Smooth muscle cell (in vitro differentiated cells): ENCODE data around the gene HCN1. TPM values are rescaled to one million over a fixed set of nuclear protein-coding genes. Genes with fewer than 3 reads are reported as not detected.
"Not testable (repeated sequence)": the region's sequence is repeated elsewhere in the genome, so short reads cannot be mapped to it uniquely, and the experiment has no call there.

Experiments
- DNase-seq: peaks from one replicate; lab custom pipeline; 2025; ENCODE audit not compliant: unreplicated experiment; lab: John Stamatoyannopoulos, UW
- H2AFZ ChIP-seq: fragments of 200-600 bp; sonication (generic); 2 replicates; pipeline ENCODE4 v1.6.0; 2016; ENCODE audit warnings: antibody characterized with exemption, low read depth, mild to moderate bottlenecking
- H3F3A ChIP-seq: fragments of 200-600 bp; sonication (generic); 2 replicates; pipeline ENCODE4 v1.6.0; 2017; ENCODE audit warnings: antibody characterized with exemption, low read depth
- H3K27ac ChIP-seq: fragments of 200-600 bp; sonication (generic); 2 replicates; pipeline ENCODE4 v1.5.1; 2016; ENCODE audit warnings: low read depth, mild to moderate bottlenecking
- H3K27me3 ChIP-seq: fragments of 200-600 bp; sonication (generic); 2 replicates; pipeline ENCODE4 v1.6.1; 2016; ENCODE audit warnings: low read depth, mild to moderate bottlenecking
- H3K36me3 ChIP-seq: fragments of 200-600 bp; sonication (generic); 2 replicates; pipeline ENCODE4 v1.5.1; 2016; ENCODE audit warnings: low read depth
- H3K4me1 ChIP-seq: fragments of 200-600 bp; sonication (generic); 2 replicates; pipeline ENCODE4 v1.5.1; 2016; ENCODE audit warnings: low read depth
- H3K4me2 ChIP-seq: fragments of 200-600 bp; sonication (generic); 2 replicates; pipeline ENCODE4 v1.6.0; 2016; ENCODE audit warnings: mild to moderate bottlenecking
- H3K4me3 ChIP-seq: fragments of 200-600 bp; sonication (generic); 2 replicates; pipeline ENCODE4 v1.5.1; 2016; ENCODE audit warnings: mild to moderate bottlenecking
- H3K79me2 ChIP-seq: fragments of 200-600 bp; sonication (generic); 2 replicates; pipeline ENCODE4 v1.6.0; 2016; ENCODE audit warnings: low read depth, mild to moderate bottlenecking
- H3K9ac ChIP-seq: fragments of 200-600 bp; sonication (generic); 2 replicates; pipeline ENCODE4 v1.6.0; 2016; ENCODE audit warnings: low read depth
- H3K9me3 ChIP-seq: fragments of 200-600 bp; sonication (generic); replicated peaks from 2 replicates; pipeline ENCODE4 v1.5.1; 2016; ENCODE audit warnings: low read depth
- H4K20me1 ChIP-seq: fragments of 200-600 bp; sonication (generic); 2 replicates; pipeline ENCODE4 v1.6.0; 2016; ENCODE audit warnings: low read depth
- CTCF ChIP-seq: fragments of 200-600 bp; sonication (generic); IDR thresholded peaks from 2 replicates; pipeline ENCODE4 v1.5.1; 2017; ENCODE audit warnings: borderline replicate concordance, mild to moderate bottlenecking, antibody characterized with exemption; ENCODE audit not compliant: insufficient read depth, poor library complexity, severe bottlenecking
- WGBS: methylation state at CpG from one replicate; pipeline ENCODE4 v1.1.7; 2016; ENCODE audit warnings: low lambda C conversion rate; 5-methylcytosine and 5-hydroxymethylcytosine counted together
- polyA plus RNA-seq: library from polyadenylated mRNA; unstranded; fragments of >200 nt; fragmentation: Nextera tagmentation; extraction: Ambion mirVana; gene quantifications from 2 replicates; pipeline ENCODE4 v1.2.1, GENCODE V29; 2016
- total RNA-seq: library from RNA; depleted of rRNA; stranded (reverse); fragments of >200 nt; gene quantifications from 2 replicates; pipeline ENCODE4 v1.2.3, GENCODE V29; 2014

HCN1 gene
- total and polyA plus RNA-seq, 2 experiments from 2014 or later, result not detected

GRCh38 chr5:45609661-45610060, 86.5 kb downstream of the HCN1 start:
- H3K4me1 ChIP-seq, result no peaks in the 10 kb centered on the region

GRCh38 chr5:45604092-45604491, 92.1 kb downstream of the HCN1 start:
- no peak overlapping the region for H2AFZ ChIP-seq
- TF ChIP-seq CTCF, result no peak
- no peak overlapping the region for H3K4me2 ChIP-seq
- no peak overlapping the region for H3K27ac ChIP-seq
- no peak overlapping the region for H3K4me3 ChIP-seq
- H3K9ac ChIP-seq, result no peak overlapping the region
- H3K79me2 ChIP-seq, result no peaks in the 10 kb centered on the region
- no peaks in the 10 kb centered on the region for H3K9me3 ChIP-seq
- H3K27me3 ChIP-seq, result no peaks in the 10 kb centered on the region
- no peaks in the 10 kb centered on the region for H3K36me3 ChIP-seq
- no peaks in the 10 kb centered on the region for H3K4me1 ChIP-seq
- no peaks in the 10 kb centered on the region for H3F3A ChIP-seq
- no peaks in the 10 kb centered on the region for H4K20me1 ChIP-seq
- 28% methylated on average over 2 of the region's 2 CpGs for WGBS
- DNase-seq, result no peak

More at GRCh38 chr5:45609661-45610060, 86.5 kb downstream of the HCN1 start:
- no peaks in the 10 kb centered on the region for H3K27me3 ChIP-seq
- no peak overlapping the region for H2AFZ ChIP-seq
- H3K27ac ChIP-seq, result no peak overlapping the region
- H3K9ac ChIP-seq, result no peak overlapping the region
- no peaks in the 10 kb centered on the region for H4K20me1 ChIP-seq
- H3K36me3 ChIP-seq, result no peaks in the 10 kb centered on the region
- no peaks in the 10 kb centered on the region for H3K9me3 ChIP-seq
- 91% methylated on average over 3 of the region's 3 CpGs for WGBS
- no peak for DNase-seq
- H3K79me2 ChIP-seq, result no peaks in the 10 kb centered on the region
- H3K4me3 ChIP-seq, result no peak overlapping the region
- TF ChIP-seq CTCF, result no peak
- no peaks in the 10 kb centered on the region for H3F3A ChIP-seq
- no peak overlapping the region for H3K4me2 ChIP-seq

GRCh38 chr5:45601424-45601823, 94.8 kb downstream of the HCN1 start:
- DNase-seq, result no peak
- TF ChIP-seq CTCF, result no peak
- no peak overlapping the region for H2AFZ ChIP-seq
- H3K4me3 ChIP-seq, result no peak overlapping the region
- H3F3A ChIP-seq, result no peaks in the 10 kb centered on the region
- H3K79me2 ChIP-seq, result no peaks in the 10 kb centered on the region
- no peaks in the 10 kb centered on the region for H4K20me1 ChIP-seq
- no peaks in the 10 kb centered on the region for H3K27me3 ChIP-seq
- no peaks in the 10 kb centered on the region for H3K9me3 ChIP-seq
- H3K4me1 ChIP-seq, result no peaks in the 10 kb centered on the region
- H3K9ac ChIP-seq, result no peak overlapping the region
- no peaks in the 10 kb centered on the region for H3K36me3 ChIP-seq
- 85% methylated on average over 3 of the region's 3 CpGs for WGBS
- no peak overlapping the region for H3K27ac ChIP-seq
- no peak overlapping the region for H3K4me2 ChIP-seq

- no peak overlapping the region for H3K27ac ChIP-seq
- no peaks in the 10 kb centered on the region for H3K79me2 ChIP-seq
- H3K4me1 ChIP-seq, result no peaks in the 10 kb centered on the region
- no peak for TF ChIP-seq CTCF
- H3K36me3 ChIP-seq, result no peaks in the 10 kb centered on the region
- no peak for DNase-seq
- H3F3A ChIP-seq, result no peaks in the 10 kb centered on the region
- no peaks in the 10 kb centered on the region for H3K27me3 ChIP-seq
- no peaks in the 10 kb centered on the region for H4K20me1 ChIP-seq
- H3K4me2 ChIP-seq, result no peak overlapping the region
- no peak overlapping the region for H2AFZ ChIP-seq
- H3K9ac ChIP-seq, result no peak overlapping the region
- H3K4me3 ChIP-seq, result no peak overlapping the region
- H3K9me3 ChIP-seq, result no peaks in the 10 kb centered on the region
These were observed 99.9 kb downstream of the HCN1 start for GRCh38 chr5:45596320-45596719.

DNA sequence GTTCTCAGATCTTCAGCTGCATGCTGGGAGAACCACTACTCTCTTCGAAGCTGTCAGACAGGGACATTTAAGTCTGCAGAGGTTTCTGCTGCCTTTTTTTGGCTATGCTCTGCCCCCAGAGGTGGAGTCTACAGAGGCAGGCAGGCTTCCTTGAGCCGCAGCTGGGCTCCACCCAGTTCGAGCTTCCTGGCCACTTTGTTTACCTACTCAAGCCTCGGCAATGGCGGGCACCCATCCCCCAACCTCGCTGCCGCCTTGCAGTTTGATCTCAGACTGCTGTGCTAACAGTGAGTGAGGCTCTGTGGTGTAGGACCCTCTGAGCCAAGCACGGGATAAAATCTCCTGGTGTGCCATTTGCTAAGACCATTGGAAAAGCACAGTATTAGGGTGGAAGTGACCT, 110.2 kb downstream of the HCN1 start:
- not testable (repeated sequence) for H3K79me2 ChIP-seq, H3K4me3 ChIP-seq, H4K20me1 ChIP-seq, H3K4me1 ChIP-seq, DNase-seq, H3F3A ChIP-seq, H3K27me3 ChIP-seq, H3K27ac ChIP-seq, H3K9me3 ChIP-seq, H3K9ac ChIP-seq, H3K4me2 ChIP-seq, H2AFZ ChIP-seq, H3K36me3 ChIP-seq
- 86% methylated on average over 8 of the region's 8 CpGs for WGBS
